DOHH2 (cell line): ENCODE measurements around the gene RIMKLB.

Source experiments
- CTCF ChIP-seq: fragments of 200-600 bp; sonication (generic); IDR thresholded peaks from one replicate; pipeline ENCODE4 v1.5.1; 2014; ENCODE audit warnings: antibody characterized with exemption, mild to moderate bottlenecking, low read depth, low read length; ENCODE audit not compliant: poor library complexity, severe bottlenecking
- EZH2phosphoT487 ChIP-seq: fragments of 200-600 bp; sonication (generic); IDR thresholded peaks from 2 replicates; pipeline ENCODE4 v1.6.1; 2017; ENCODE audit warnings: borderline replicate concordance, mild to moderate bottlenecking, antibody characterized with exemption, low read length, moderate library complexity, mixed read lengths

GRCh38 chr12:8709124-8709830 is 11.5 kb downstream of the RIMKLB start:
- TF ChIP-seq EZH2phosphoT487 (no peak), CTCF (no peak)
